PC-3 (cell line): ENCODE measurements around the gene PCBD1. TPM values are rescaled to one million over a fixed set of nuclear protein-coding genes. Genes with fewer than 3 reads are reported as not detected.

Experiments used
- ATAC-seq: fragments of 200-7000 bp; cut with Tn5 transposase; 2 replicates; pipeline ENCODE4 v1.9.1; 2020; ENCODE audit warnings: mild to moderate bottlenecking, moderate library complexity
- BruUV-seq: library from RNA; stranded (reverse); fragments of 400-500 nt; replicated peaks from 2 replicates; lab custom pipeline; 2021; lab: Mats Ljungman, UMichigan
- CTCF ChIA-PET: fragments of 300-600 bp; sonication (Branson Sonifier 250); formaldehyde crosslinking; loops from one replicate; lab custom pipeline; 2022; ENCODE audit warnings: antibody characterized with exemption; lab: Charles Lee
- POLR2A ChIA-PET: fragments of 300-600 bp; sonication (Branson Sonifier 250); formaldehyde crosslinking; loops from one replicate; lab custom pipeline; 2022; ENCODE audit warnings: antibody characterized with exemption; ENCODE audit not compliant: unreplicated experiment; lab: Charles Lee
- DNase-seq: peaks from one replicate; pipeline ENCODE4 v3.0.0-alpha.2; 2015
- H2AFZ ChIP-seq: fragments of 300-600 bp; sonication (generic); 2 replicates; pipeline ENCODE4 v1.6.0; 2016; ENCODE audit warnings: antibody characterized with exemption, low read length
- H3F3A ChIP-seq: fragments of 300-600 bp; sonication (generic); one replicate; pipeline ENCODE4 v1.6.0; 2017; ENCODE audit warnings: antibody characterized with exemption, low read length, control low read depth, mild to moderate bottlenecking; ENCODE audit not compliant: unreplicated experiment
- H3K27ac ChIP-seq: fragments of 300-600 bp; sonication (generic); 2 replicates; pipeline ENCODE4 v1.5.1; 2016; ENCODE audit warnings: mild to moderate bottlenecking, low read length
- H3K27me3 ChIP-seq: fragments of 300-600 bp; sonication (generic); 2 replicates; pipeline ENCODE4 v1.6.1; 2016; ENCODE audit warnings: low read length, mixed read lengths
- H3K36me3 ChIP-seq: fragments of 300-600 bp; sonication (generic); 2 replicates; pipeline ENCODE4 v1.6.1; 2016; ENCODE audit warnings: low read depth, mixed run types, low read length, mixed read lengths
- H3K4me1 ChIP-seq: fragments of 300-600 bp; sonication (generic); 2 replicates; pipeline ENCODE4 v1.5.1; 2016; ENCODE audit warnings: low read length; ENCODE audit not compliant: insufficient read depth
- H3K4me2 ChIP-seq: fragments of 300-600 bp; sonication (generic); 2 replicates; pipeline ENCODE4 v1.6.0; 2016; ENCODE audit warnings: low read length
- H3K4me3 ChIP-seq: fragments of 300-600 bp; sonication (generic); 2 replicates; pipeline ENCODE4 v1.5.1; 2016; ENCODE audit warnings: mild to moderate bottlenecking, low read length, mixed read lengths
- H3K79me2 ChIP-seq: fragments of 300-600 bp; sonication (generic); 2 replicates; pipeline ENCODE4 v1.6.1; 2017; ENCODE audit warnings: low read length, mixed read lengths
- H3K9ac ChIP-seq: fragments of 300-600 bp; sonication (generic); 2 replicates; pipeline ENCODE4 v1.6.0; 2016; ENCODE audit warnings: mild to moderate bottlenecking, low read length
- H3K9me2 ChIP-seq: fragments of 300-600 bp; sonication (generic); replicated peaks from 2 replicates; pipeline ENCODE4 v1.6.1; 2016; ENCODE audit warnings: mixed run types, low read length, mixed read lengths
- H3K9me3 ChIP-seq: fragments of 300-600 bp; sonication (generic); 2 replicates; pipeline ENCODE4 v1.6.1; 2016; ENCODE audit warnings: low read length, mixed read lengths
- H4K20me1 ChIP-seq: fragments of 300-600 bp; sonication (generic); 2 replicates; pipeline ENCODE4 v1.6.1; 2016; ENCODE audit warnings: low read length, mixed read lengths
- EZH2 ChIP-seq: fragments of 300-600 bp; sonication (generic); IDR thresholded peaks from one replicate; pipeline ENCODE4 v1.6.1; 2017; ENCODE audit warnings: antibody characterized with exemption, mild to moderate bottlenecking, low read length; ENCODE audit not compliant: unreplicated experiment
- EZH2phosphoT487 ChIP-seq: fragments of 300-600 bp; sonication (generic); IDR thresholded peaks from 2 replicates; pipeline ENCODE4 v1.6.1; 2018; ENCODE audit warnings: mild to moderate bottlenecking, antibody characterized with exemption, low read length, borderline replicate concordance
- intact Hi-C: fragments of 100-400 bp; cut with micrococcal nuclease; formaldehyde crosslinking; loops from 2 replicates; pipeline ENCODE4 v1.9.0; 2023
- total RNA-seq: library from RNA; depleted of rRNA; stranded (reverse); fragments of >200 nt; gene quantifications from 2 replicates; pipeline ENCODE4 v1.2.3, GENCODE V29; 2014
- TF ChIP-seq, protein P1 (sequence below): fragments of 300-600 bp; sonication (generic); conservative IDR thresholded peaks from 2 replicates; pipeline ENCODE4 v1.5.1; 2017; ENCODE audit warnings: antibody characterized with exemption, low read depth, mild to moderate bottlenecking, low read length

Gene PCBD1
- total RNA-seq, 1 experiment from 2014 or later, result 283 TPM

DNA sequence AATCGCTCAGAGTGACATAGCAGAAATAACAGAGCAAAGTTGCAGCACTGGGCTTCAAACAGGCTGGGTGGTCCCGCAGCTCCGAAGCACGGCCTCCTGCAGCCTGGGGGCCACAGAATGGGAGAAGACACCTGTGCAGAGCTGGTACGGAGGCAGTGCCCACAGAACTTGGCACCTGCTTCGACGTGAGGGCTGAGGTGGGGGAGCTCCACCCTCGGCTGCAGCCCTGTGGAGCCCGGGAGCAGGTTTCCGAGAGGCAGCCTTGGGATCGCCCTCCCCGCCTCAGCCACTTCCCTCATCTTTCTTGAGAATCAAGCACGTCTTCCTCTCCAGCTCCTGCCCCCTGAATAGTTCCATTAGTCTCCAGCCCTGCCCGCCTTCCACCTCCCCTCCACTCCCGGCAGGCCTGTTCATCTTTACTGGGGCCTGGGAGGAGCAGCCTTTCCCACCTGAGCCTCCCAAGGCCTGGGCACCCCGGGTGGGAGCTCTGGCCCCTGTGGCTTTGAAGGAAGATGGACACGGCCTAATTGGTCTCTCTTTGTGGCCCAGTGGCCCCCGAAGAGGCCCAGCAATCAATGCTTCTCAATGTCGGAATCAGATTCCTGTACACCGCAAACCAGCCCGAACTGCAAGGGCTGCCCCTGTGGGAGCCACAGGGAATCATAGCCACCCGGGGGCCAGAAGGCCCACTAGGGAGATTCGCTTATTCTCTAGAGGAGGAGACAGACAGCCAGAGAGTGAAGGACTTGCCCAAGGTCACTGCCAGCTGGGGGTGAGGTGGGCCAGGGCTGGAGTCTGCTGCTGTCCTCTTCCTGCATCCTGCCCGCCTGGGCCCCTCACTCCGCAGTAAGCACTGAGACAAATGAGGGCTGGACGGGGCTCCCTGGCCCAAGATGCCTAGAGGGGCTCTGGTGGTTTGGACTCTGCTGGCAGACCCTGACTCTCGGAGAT lies 17.0 kb upstream of the PCBD1 start:
- no peaks in the 10 kb centered on the region for H3K27me3 ChIP-seq
- no peak overlapping the region for H3K4me2 ChIP-seq
- BruUV-seq, result no TSS peak
- H3K4me3 ChIP-seq, result no peak overlapping the region
- no peaks in the 10 kb centered on the region for H3K79me2 ChIP-seq
- H3K9me2 ChIP-seq, result no peaks in the 10 kb centered on the region
- TF ChIP-seq, protein P1, sequence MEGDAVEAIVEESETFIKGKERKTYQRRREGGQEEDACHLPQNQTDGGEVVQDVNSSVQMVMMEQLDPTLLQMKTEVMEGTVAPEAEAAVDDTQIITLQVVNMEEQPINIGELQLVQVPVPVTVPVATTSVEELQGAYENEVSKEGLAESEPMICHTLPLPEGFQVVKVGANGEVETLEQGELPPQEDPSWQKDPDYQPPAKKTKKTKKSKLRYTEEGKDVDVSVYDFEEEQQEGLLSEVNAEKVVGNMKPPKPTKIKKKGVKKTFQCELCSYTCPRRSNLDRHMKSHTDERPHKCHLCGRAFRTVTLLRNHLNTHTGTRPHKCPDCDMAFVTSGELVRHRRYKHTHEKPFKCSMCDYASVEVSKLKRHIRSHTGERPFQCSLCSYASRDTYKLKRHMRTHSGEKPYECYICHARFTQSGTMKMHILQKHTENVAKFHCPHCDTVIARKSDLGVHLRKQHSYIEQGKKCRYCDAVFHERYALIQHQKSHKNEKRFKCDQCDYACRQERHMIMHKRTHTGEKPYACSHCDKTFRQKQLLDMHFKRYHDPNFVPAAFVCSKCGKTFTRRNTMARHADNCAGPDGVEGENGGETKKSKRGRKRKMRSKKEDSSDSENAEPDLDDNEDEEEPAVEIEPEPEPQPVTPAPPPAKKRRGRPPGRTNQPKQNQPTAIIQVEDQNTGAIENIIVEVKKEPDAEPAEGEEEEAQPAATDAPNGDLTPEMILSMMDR, result no peak
- TF ChIP-seq EZH2 (no peak), EZH2phosphoT487 (no peak)
- ChIA-PET POLR2A (interaction anchor here (0.6 kb wide), 1 partner anchor 268 kb away, joined by 4 read pairs; no protein-coding TSS in a partner anchor), CTCF (no interaction called here)
- no peaks in the 10 kb centered on the region for H3K36me3 ChIP-seq
- H3K4me1 ChIP-seq, result 0 out of 2 replicates have a peak, but pooled peaks cover 5% of the 10 kb centered on the region
- DNase-seq (no peak), ATAC-seq (no peak)
- H3K9me3 ChIP-seq, result no peaks in the 10 kb centered on the region
- no peaks in the 10 kb centered on the region for H3F3A ChIP-seq
- H3K9ac ChIP-seq, result no peak overlapping the region
- no peak overlapping the region for H2AFZ ChIP-seq
- intact Hi-C loops, result no loop called here
- H3K27ac ChIP-seq, result no peak overlapping the region
- H4K20me1 ChIP-seq, result no peaks in the 10 kb centered on the region

GRCh38 chr10:70903262-70903921 lies 15.0 kb upstream of the PCBD1 start:
- ChIA-PET POLR2A (no interaction called here), CTCF (interaction anchor here (0.5 to 0.8 kb wide), 5 partner anchors 14 to 87 kb away, joined by 3 to 10 read pairs (median 4); partner anchors contain the start of gene PCBD1)
- H3K9me3 ChIP-seq, result no peaks in the 10 kb centered on the region
- DNase-seq, result peak; percentile 87
- no peak overlapping the region for H3K4me3 ChIP-seq
- no peaks in the 10 kb centered on the region for H3K36me3 ChIP-seq
- H4K20me1 ChIP-seq, result no peaks in the 10 kb centered on the region
- no peaks in the 10 kb centered on the region for H3K9me2 ChIP-seq
- no peaks in the 10 kb centered on the region for H3K79me2 ChIP-seq
- H3K27ac ChIP-seq, result no peak overlapping the region
- H3K4me1 ChIP-seq, result peaks cover 11% of the 10 kb centered on the region
- peak; percentile 65 for ATAC-seq
- no TSS peak for BruUV-seq
- H3K4me2 ChIP-seq, result peak overlapping the region; percentile 4; the same call in 1 of the 2 replicates
- TF ChIP-seq, protein P1, result peak; percentile 100
- TF ChIP-seq EZH2phosphoT487, result no peak
- no peak for TF ChIP-seq EZH2
- peak overlapping the region; percentile 2; the same call in 1 of the 2 replicates for H2AFZ ChIP-seq
- no peaks in the 10 kb centered on the region for H3K27me3 ChIP-seq
- intact Hi-C loops, result no loop called here
- H3F3A ChIP-seq, result no peaks in the 10 kb centered on the region
- no peak overlapping the region for H3K9ac ChIP-seq
